ENCODE measurements around the gene KIAA1210. TPM values are rescaled to one million over a fixed set of nuclear protein-coding genes. Genes with fewer than 3 reads are reported as not detected.

KIAA1210 gene
- polyA plus RNA-seq: not detected

GRCh38 chrX:119127650-119128049 lies at the start of gene KIAA1210:
Gene KIAA1210, minus strand, starts transcription at chrX:119127812. Its CDS starts 4,170 bp downstream, at chrX:119123642.
- WGBS, 3 donors: 50 to 68% (median 53%) methylated on average over 5 of the region's 5 CpGs
- no peak within 1 kb of the TSS for H3K27ac ChIP-seq (ENCODE audit: low read depth, low read length)

- 0 to 89% (median 75%) methylated on average over 1 of the region's 1 CpG for WGBS, 3 donors
- no peak overlapping the region for H3K27ac ChIP-seq (ENCODE audit: low read depth, low read length)
Measured at GRCh38 chrX:119177278-119177677, 49.7 kb upstream of the KIAA1210 start.

- 67 to 82% (median 74%) methylated on average over 2 of the region's 2 CpGs for WGBS, 3 donors
- H3K27ac ChIP-seq (ENCODE audit: low read depth, low read length): no peak overlapping the region
Measured at GRCh38 chrX:119174900-119175299, 47.3 kb upstream of the KIAA1210 start.

GRCh38 chrX:119168104-119168503 lies 40.5 kb upstream of the KIAA1210 start:
- 27 to 47% (median 40%) methylated on average over 1 to 2 of the region's 2 CpGs for WGBS, 3 donors
- H3K27ac ChIP-seq (ENCODE audit: low read depth, low read length): no peak overlapping the region

GRCh38 chrX:119158226-119158625 lies 30.6 kb upstream of the KIAA1210 start:
- WGBS, 3 donors: 45 to 72% (median 60%) methylated on average over 3 of the region's 3 CpGs

GRCh38 chrX:119156241-119156640 lies 28.6 kb upstream of the KIAA1210 start:
- no peak overlapping the region for H3K27ac ChIP-seq (ENCODE audit: low read depth, low read length)
- 80 to 88% (median 87%) methylated on average over 1 of the region's 1 CpG for WGBS, 3 donors

More at GRCh38 chrX:119158226-119158625, 30.6 kb upstream of the KIAA1210 start:
- H3K27ac ChIP-seq (ENCODE audit: low read depth, low read length): no peak overlapping the region

- 54 to 79% (median 55%) methylated on average over 6 of the region's 6 CpGs for WGBS, 3 donors
- H3K27ac ChIP-seq (ENCODE audit: low read depth, low read length): no peak overlapping the region
Measured at GRCh38 chrX:119155416-119156035, 27.9 kb upstream of the KIAA1210 start.

- 45 to 54% (median 53%) methylated on average over 8 to 9 of the region's 9 CpGs for WGBS, 3 donors
- H3K27ac ChIP-seq (ENCODE audit: low read depth, low read length): no peak overlapping the region
Measured at GRCh38 chrX:119151051-119151380, 23.4 kb upstream of the KIAA1210 start.

- 57 to 71% (median 63%) methylated on average over 35 to 42 of the region's 42 CpGs for WGBS, 3 donors
Measured at GRCh38 chrX:119150163-119151050, 22.8 kb upstream of the KIAA1210 start.

GRCh38 chrX:119147486-119147885 lies 19.9 kb upstream of the KIAA1210 start:
- WGBS, 3 donors: 77 to 89% (median 81%) methylated on average over 4 of the region's 4 CpGs
- H3K27ac ChIP-seq (ENCODE audit: low read depth, low read length): no peak overlapping the region

More at GRCh38 chrX:119150163-119151050, 22.8 kb upstream of the KIAA1210 start:
- no peak overlapping the region for H3K27ac ChIP-seq (ENCODE audit: low read depth, low read length)

GRCh38 chrX:119145241-119145653 lies 17.6 kb upstream of the KIAA1210 start:
- no peak overlapping the region for H3K27ac ChIP-seq (ENCODE audit: low read depth, low read length)
- WGBS, 3 donors: 41 to 51% (median 48%) methylated on average over 3 to 5 of the region's 5 CpGs

GRCh38 chrX:119134466-119134865 lies 6.9 kb upstream of the KIAA1210 start:
- 47 to 87% (median 56%) methylated on average over 2 of the region's 2 CpGs for WGBS, 3 donors
- H3K27ac ChIP-seq (ENCODE audit: low read depth, low read length): no peak overlapping the region

GRCh38 chrX:119132961-119133360 lies 5.3 kb upstream of the KIAA1210 start:
- 68 to 86% (median 69%) methylated on average over 5 of the region's 5 CpGs for WGBS, 3 donors
- H3K27ac ChIP-seq (ENCODE audit: low read depth, low read length): no peak overlapping the region

- H3K27ac ChIP-seq (ENCODE audit: low read depth, low read length): no peak overlapping the region
- 57 to 70% (median 57%) methylated on average over 2 of the region's 2 CpGs for WGBS, 3 donors
Measured at GRCh38 chrX:119132316-119132715, 4.7 kb upstream of the KIAA1210 start.

- 85 to 92% (median 92%) methylated on average over 2 of the region's 2 CpGs for WGBS, 3 donors
Measured at GRCh38 chrX:119130911-119131310, 3.3 kb upstream of the KIAA1210 start.

GRCh38 chrX:119121341-119121740 lies 6.3 kb downstream of the KIAA1210 start:
- 75 to 81% (median 80%) methylated on average over 1 of the region's 1 CpG for WGBS, 3 donors
- H3K27ac ChIP-seq (ENCODE audit: low read depth, low read length): no peak overlapping the region

More at GRCh38 chrX:119130911-119131310, 3.3 kb upstream of the KIAA1210 start:
- no peak overlapping the region for H3K27ac ChIP-seq (ENCODE audit: low read depth, low read length)

- 6 to 16% (median 14%) methylated on average over 6 of the region's 6 CpGs for WGBS, 3 donors
- no peak overlapping the region for H3K27ac ChIP-seq (ENCODE audit: low read depth, low read length)
Measured at GRCh38 chrX:119118780-119119395, 8.7 kb downstream of the KIAA1210 start.

- no peak overlapping the region for H3K27ac ChIP-seq (ENCODE audit: low read depth, low read length)
Measured at GRCh38 chrX:119107206-119107605, 20.4 kb downstream of the KIAA1210 start.

GRCh38 chrX:119105826-119106225 lies 21.8 kb downstream of the KIAA1210 start:
- no peak overlapping the region for H3K27ac ChIP-seq (ENCODE audit: low read depth, low read length)

Measured in adipose tissue (tissue), 3 donors.